HepG2 (cell line): ENCODE results near the gene LIN28A. TPM values are rescaled to one million over a fixed set of nuclear protein-coding genes. Genes with fewer than 3 reads are reported as not detected.

Experiments used
- ADNP ChIP-seq: sonication (generic); formaldehyde crosslinking; IDR thresholded peaks from 2 replicates; pipeline ENCODE4 v1.4.0; 2020; ENCODE audit warnings: missing genetic modification reagents
- BRF2 ChIP-seq: sonication (generic); formaldehyde crosslinking; IDR thresholded peaks from 2 replicates; pipeline ENCODE4 v1.8.1; 2022; ENCODE audit warnings: mild to moderate bottlenecking, missing genetic modification reagents
- CHD2 ChIP-seq: IDR thresholded peaks from 2 replicates; pipeline ENCODE4 v1.6.1; 2011; ENCODE audit warnings: low read depth, low read length, improper control_type of control experiment
- CSRNP1 ChIP-seq: sonication (generic); formaldehyde crosslinking; IDR thresholded peaks from 2 replicates; pipeline ENCODE4 v1.8.1; 2023; ENCODE audit warnings: mild to moderate bottlenecking, missing genetic modification reagents
- DRAP1 ChIP-seq: IDR thresholded peaks from 2 replicates; pipeline ENCODE4 v1.6.1; 2016; ENCODE audit warnings: missing genetic modification reagents, missing compliant biosample characterization
- ETV5 ChIP-seq: IDR thresholded peaks from 2 replicates; pipeline ENCODE4 v1.6.1; 2018; ENCODE audit warnings: missing biosample characterization, missing genetic modification reagents, inconsistent platforms, borderline replicate concordance
- GPBP1L1 ChIP-seq: sonication (generic); formaldehyde crosslinking; IDR thresholded peaks from 2 replicates; pipeline ENCODE4 v1.5.0; 2020; ENCODE audit warnings: mild to moderate bottlenecking, missing genetic modification reagents
- HDAC6 ChIP-seq: fragments of 200-600 bp; sonication (generic); IDR thresholded peaks from 2 replicates; pipeline ENCODE4 v1.7.0; 2017; ENCODE audit warnings: mild to moderate bottlenecking, antibody characterized with exemption, low read length, low read depth
- JARID2 ChIP-seq: sonication (generic); formaldehyde crosslinking; IDR thresholded peaks from 2 replicates; pipeline ENCODE4 v1.8.1; 2023; ENCODE audit warnings: missing genetic modification reagents, inconsistent platforms; ENCODE audit not compliant: insufficient replicate concordance
- MTERF4 ChIP-seq: sonication (generic); formaldehyde crosslinking; IDR thresholded peaks from 2 replicates; pipeline ENCODE4 v1.8.0; 2023; ENCODE audit warnings: mild to moderate bottlenecking, missing genetic modification reagents
- NFYB ChIP-seq: sonication (generic); formaldehyde crosslinking; IDR thresholded peaks from 2 replicates; pipeline ENCODE4 v1.4.0; 2020; ENCODE audit warnings: missing genetic modification reagents
- PCBP2 ChIP-seq: fragments of 200-400 bp; formaldehyde crosslinking; optimal IDR thresholded peaks from 2 replicates; pipeline ENCODE3; 2018; ENCODE audit warnings: low read length, low read depth; ENCODE audit not compliant: poor library complexity, severe bottlenecking
- RAD51 ChIP-seq: fragments of 450-650 bp; IDR thresholded peaks from 2 replicates; pipeline ENCODE4 v1.6.1; 2016; ENCODE audit warnings: borderline replicate concordance
- SAFB2 ChIP-seq: sonication (generic); formaldehyde crosslinking; IDR thresholded peaks from 2 replicates; pipeline ENCODE4 v1.5.1; 2020; ENCODE audit warnings: missing genetic modification reagents, low read depth, mild to moderate bottlenecking, borderline replicate concordance
- TBL1XR1 ChIP-seq: fragments of 150-350 bp; IDR thresholded peaks from 2 replicates; pipeline ENCODE4 v1.6.1; 2014; ENCODE audit warnings: borderline replicate concordance, low read length; ENCODE audit not compliant: partially characterized antibody
- TMF1 ChIP-seq: sonication (generic); formaldehyde crosslinking; IDR thresholded peaks from 2 replicates; pipeline ENCODE4 v1.8.1; 2022; ENCODE audit warnings: low read depth, missing genetic modification reagents
- USF2 ChIP-seq, 2 experiments: sonication (generic) in 1 of 2; formaldehyde crosslinking in 1 of 2; IDR thresholded peaks; 2 replicates each; pipeline versions ENCODE4 v1.5.1 to v1.6.1; 2011 to 2020; ENCODE audit warnings: borderline replicate concordance in 1 of 2, low read depth in 1 of 2, low read length in 1 of 2, mild to moderate bottlenecking in 1 of 2, missing genetic modification reagents in 1 of 2, moderate library complexity in 1 of 2
- ZNF235 ChIP-seq: sonication (generic); formaldehyde crosslinking; IDR thresholded peaks from 2 replicates; pipeline ENCODE4 v1.8.1; 2023; ENCODE audit warnings: mild to moderate bottlenecking, missing genetic modification reagents, borderline replicate concordance
- ZNF34 ChIP-seq: sonication (generic); formaldehyde crosslinking; IDR thresholded peaks from 2 replicates; pipeline ENCODE4 v1.4.0; 2020; ENCODE audit warnings: mild to moderate bottlenecking, missing genetic modification reagents, borderline replicate concordance
- ZNF543 ChIP-seq: sonication (generic); formaldehyde crosslinking; IDR thresholded peaks from 2 replicates; pipeline ENCODE4 v1.4.0; 2020; ENCODE audit warnings: mild to moderate bottlenecking, missing genetic modification reagents
- ZNF564 ChIP-seq: sonication (generic); formaldehyde crosslinking; IDR thresholded peaks from 2 replicates; pipeline ENCODE4 v1.8.1; 2023; ENCODE audit warnings: mild to moderate bottlenecking, missing genetic modification reagents
- polyA plus RNA-seq, 8 experiments: library from polyadenylated mRNA; depleted of rRNA in 3 of 8; stranded (reverse) in 7 of 8; unstranded in 1 of 8; fragments of >200 nt; fragmentation: Illumina TruSeq in 4 of 8; extraction: Trizol in 4 of 8; gene quantifications; 2 replicates each; pipeline versions ENCODE4 v1.2.1 to v1.2.3, GENCODE V29; 2011 to 2016; ENCODE audit warnings: low read depth in 4 of 8, missing spikeins in 1 of 8, mixed read lengths in 1 of 8; ENCODE audit not compliant: insufficient read depth in 1 of 8
- total RNA-seq, 5 experiments: library from RNA; depleted of rRNA; stranded (reverse); fragments of >200 nt; fragmentation: Illumina TruSeq; extraction: Trizol; gene quantifications; 2 replicates each; pipeline ENCODE4 v1.2.3, GENCODE V29; 2016; ENCODE audit warnings: low read depth in 1 of 5

LIN28A gene
- total and polyA plus RNA-seq, 2 of the 13 experiments (the other 11 are each of a cell fraction or from before 2014, with no cell fraction given) = not detected

- TF ChIP-seq GPBP1L1 (CRISPR knock-in tag) (no peak), ZNF34 (CRISPR knock-in tag) (no peak), ZNF235 (CRISPR knock-in tag) (peak; percentile 64; the same call in 1 of the 2 replicates), USF2 (IDR thresholded peaks at IDR 0.05; ENCODE audit: low read depth, low read length) (peak; percentile 72), USF2 (CRISPR knock-in tag; IDR thresholded peaks at IDR 0.05; ENCODE audit: borderline replicate concordance) (peak; percentile 74; the same call in 1 of the 2 replicates), DRAP1 (CRISPR knock-in tag) (no peak), CSRNP1 (CRISPR knock-in tag) (peak; percentile 40; the same call in 1 of the 2 replicates), JARID2 (no peak), TBL1XR1 (no peak), NFYB (CRISPR knock-in tag) (peak; percentile 83), MTERF4 (peak; percentile 72; the same call in 1 of the 2 replicates), SAFB2 (peak; percentile 6; the same call in 1 of the 2 replicates), ADNP (CRISPR knock-in tag) (no peak), ZNF564 (CRISPR knock-in tag) (0 out of 2 replicates have a peak, but pooled peaks have one; percentile 19), BRF2 (CRISPR knock-in tag) (0 out of 2 replicates have a peak, but pooled peaks have one; percentile 58), CHD2 (0 out of 2 replicates have a peak, but pooled peaks have one; percentile 9), TMF1 (CRISPR knock-in tag) (peak; percentile 44; the same call in 1 of the 2 replicates), RAD51 (peak; percentile 46; the same call in 1 of the 2 replicates), HDAC6 (no peak), ZNF543 (peak; percentile 52; the same call in 1 of the 2 replicates), PCBP2 (no peak), ETV5 (no peak)
Observed at GRCh38 chr1:26472320-26472900, 61.8 kb downstream of the LIN28A start, which contains the start of gene HMGN2 (continued).
